HCT116 (cell line): ENCODE data around the gene ITGAD.

Experiments
- CTCF ChIP-seq, 3 experiments: fragments of 200-600 bp in 1 of 3; sonication (generic) in 1 of 3; IDR thresholded peaks in 2 of 3; conservative IDR thresholded peaks in 1 of 3; 2 replicates each; pipeline ENCODE4 v1.5.1; 2012 to 2017; ENCODE audit warnings: low read depth in 2 of 3, low read length in 2 of 3, antibody characterized with exemption in 1 of 3, borderline replicate concordance in 1 of 3, control low read depth in 1 of 3, mild to moderate bottlenecking in 1 of 3, mixed read lengths in 1 of 3, mixed run types in 1 of 3, moderate library complexity in 1 of 3; ENCODE audit not compliant: insufficient read depth in 1 of 3
- POLR2A ChIP-seq: IDR thresholded peaks from 2 replicates; pipeline ENCODE4 v1.7.0; 2011; ENCODE audit warnings: borderline replicate concordance; ENCODE audit not compliant: insufficient read depth, insufficient read length; ENCODE audit errors: extremely low read depth
- POLR2AphosphoS5 ChIP-seq: IDR thresholded peaks from 2 replicates; pipeline ENCODE4 v1.6.1; 2011; ENCODE audit warnings: mild to moderate bottlenecking, low read depth, low read length, moderate library complexity
- SIN3A ChIP-seq: IDR thresholded peaks from 2 replicates; pipeline ENCODE4 v1.6.1; 2012; ENCODE audit warnings: low read depth
- YY1 ChIP-seq: IDR thresholded peaks from 2 replicates; pipeline ENCODE4 v1.6.1; 2011; ENCODE audit warnings: low read length, low read depth, moderate library complexity, mild to moderate bottlenecking; ENCODE audit not compliant: insufficient replicate concordance; ENCODE audit errors: extremely low read depth

- TF ChIP-seq CTCF (IDR thresholded peaks at IDR 0.05 in 2 of 3, conservative IDR thresholded peaks at IDR 0.05 in 1 of 3; ENCODE audit: borderline replicate concordance in 1 of 3, insufficient read depth in 1 of 3, low read depth in 2 of 3, low read length in 2 of 3): no peak
- no peak for TF ChIP-seq POLR2A
- no peak for TF ChIP-seq SIN3A
- no peak for TF ChIP-seq POLR2AphosphoS5
- no peak for TF ChIP-seq YY1
Observed at GRCh38 chr16:31427441-31428278, 34.5 kb downstream of the ITGAD start.
